GM12878 (cell line): ENCODE results near the gene SYNCRIP. TPM values are rescaled to one million over a fixed set of nuclear protein-coding genes. Genes with fewer than 3 reads are reported as not detected.

Experiments
- ATAC-seq: fragments of 200-7000 bp; cut with Tn5 transposase; 3 replicates; pipeline ENCODE4 v1.9.1; 2020; ENCODE audit warnings: mild to moderate bottlenecking, moderate library complexity
- BruUV-seq: library from RNA; stranded (reverse); fragments of 400-500 nt; replicated peaks from 2 replicates; lab custom pipeline; 2021; lab: Mats Ljungman, UMichigan
- CTCF ChIA-PET: fragments of 300-600 bp; sonication (Branson Sonifier 250); formaldehyde crosslinking; extraction: SDS; loops from one replicate; lab custom pipeline; 2021; ENCODE audit warnings: inconsistent platforms; lab: Yijun Ruan, JAX
- POLR2A ChIA-PET: fragments of 350-600 bp; formaldehyde crosslinking; extraction: SDS; loops from one replicate; lab custom pipeline; 2021; ENCODE audit warnings: inconsistent platforms; lab: Charles Lee
- RAD21 ChIA-PET: fragments of 300-600 bp; sonication (Branson Sonifier 250); formaldehyde crosslinking; loops from one replicate; lab custom pipeline; 2023; ENCODE audit warnings: antibody characterized with exemption; ENCODE audit not compliant: unreplicated experiment; lab: Charles Lee
- SMC1A ChIA-PET: fragments of 300-600 bp; sonication (Branson Sonifier 250); formaldehyde crosslinking; loops from one replicate; lab custom pipeline; 2023; ENCODE audit not compliant: unreplicated experiment, uncharacterized antibody; lab: Charles Lee
- DNase-seq: peaks from one replicate; pipeline ENCODE4 v3.0.0-alpha.2; 2011; ENCODE audit warnings: low read depth, low spot score
- FAIRE-seq: peaks from 3 replicates; lab custom pipeline; 2011; peaks lifted over from hg19 to GRCh38; lab: Jason Lieb, UNC
- H2AFZ ChIP-seq: 2 replicates; pipeline ENCODE4 v1.6.0; 2011; ENCODE audit warnings: low read depth, low read length, control low read depth; ENCODE audit not compliant: control insufficient read depth
- H3K27ac ChIP-seq: 2 replicates; pipeline ENCODE4 v1.5.1; 2011; ENCODE audit warnings: control low read depth; ENCODE audit not compliant: control insufficient read depth, insufficient read depth
- H3K27me3 ChIP-seq, 2 experiments: replicated peaks in 1 of 2; 2 replicates each; pipeline versions ENCODE4 v1.6.0 to v1.6.1; 2011; ENCODE audit warnings: low read length in 1 of 2; ENCODE audit not compliant: control insufficient read depth in 2 of 2, insufficient read depth in 2 of 2
- H3K36me3 ChIP-seq, 2 experiments: 2 replicates each; pipeline ENCODE4 v1.5.1; 2011; ENCODE audit warnings: low read length in 1 of 2; ENCODE audit not compliant: control insufficient read depth in 2 of 2, insufficient read depth in 2 of 2
- H3K4me1 ChIP-seq: 2 replicates; pipeline ENCODE4 v1.6.1; 2011; ENCODE audit warnings: mild to moderate bottlenecking, low read length, moderate library complexity, mixed read lengths; ENCODE audit not compliant: control insufficient read depth, insufficient read depth
- H3K4me2 ChIP-seq: 2 replicates; pipeline ENCODE4 v1.6.0; 2011; ENCODE audit warnings: control low read depth; ENCODE audit not compliant: control insufficient read depth, insufficient read depth
- H3K4me3 ChIP-seq: fragments of 200-600 bp; sonication (generic); 2 replicates; pipeline ENCODE4 v1.5.1; 2016
- H3K79me2 ChIP-seq: 2 replicates; pipeline ENCODE4 v1.6.0; 2011; ENCODE audit warnings: low read length; ENCODE audit not compliant: control insufficient read depth, insufficient read depth
- H3K9ac ChIP-seq: 2 replicates; pipeline ENCODE4 v1.8.0; 2011; ENCODE audit warnings: low read length, control low read depth, mixed read lengths; ENCODE audit not compliant: control insufficient read depth, insufficient read depth
- H3K9me3 ChIP-seq: replicated peaks from 3 replicates; pipeline ENCODE4 v1.5.1; 2011; ENCODE audit warnings: mild to moderate bottlenecking, low read length; ENCODE audit not compliant: control insufficient read depth, insufficient read depth
- H4K20me1 ChIP-seq: 2 replicates; pipeline ENCODE4 v1.6.0; 2011; ENCODE audit not compliant: control insufficient read depth, insufficient read depth
- CHD4 ChIP-seq: fragments of 200-600 bp; sonication (generic); IDR thresholded peaks from 2 replicates; pipeline ENCODE4 v1.6.1; 2016; ENCODE audit warnings: mild to moderate bottlenecking
- CREM ChIP-seq: IDR thresholded peaks from 2 replicates; pipeline ENCODE4 v1.6.1; 2014; ENCODE audit warnings: antibody characterized with exemption, low read depth
- FOXM1 ChIP-seq: IDR thresholded peaks from 2 replicates; pipeline ENCODE4 v1.6.1; 2012; ENCODE audit warnings: low read depth, mild to moderate bottlenecking, inconsistent platforms, low read length, moderate library complexity
- IRF4 ChIP-seq: IDR thresholded peaks from 2 replicates; pipeline ENCODE4 v1.6.1; 2011; ENCODE audit warnings: low read depth, low read length
- KDM1A ChIP-seq: fragments of 200-600 bp; sonication (generic); IDR thresholded peaks from 2 replicates; pipeline ENCODE4 v1.6.1; 2016; ENCODE audit warnings: borderline replicate concordance
- MEF2B ChIP-seq: fragments of 450-650 bp; IDR thresholded peaks from 2 replicates; pipeline ENCODE4 v1.6.1; 2018; ENCODE audit warnings: mild to moderate bottlenecking, moderate library complexity; ENCODE audit not compliant: partially characterized antibody, poor library complexity, severe bottlenecking
- NR2C2 ChIP-seq: IDR thresholded peaks from 2 replicates; pipeline ENCODE4 v1.6.1; 2011; ENCODE audit warnings: borderline replicate concordance, low read depth; ENCODE audit not compliant: control insufficient read depth, insufficient read length
- POLR2AphosphoS2 ChIP-seq: IDR thresholded peaks from 2 replicates; pipeline ENCODE4 v1.6.1; 2011; ENCODE audit warnings: low read depth, mild to moderate bottlenecking, low read length, improper control_type of control experiment, moderate library complexity
- RUNX3 ChIP-seq: IDR thresholded peaks from 2 replicates; pipeline ENCODE4 v1.6.1; 2012; ENCODE audit warnings: low read length, inconsistent platforms
- SMAD5 ChIP-seq: IDR thresholded peaks from 2 replicates; pipeline ENCODE4 v1.6.1; 2016; ENCODE audit warnings: antibody characterized with exemption, low read depth
- SREBF1 ChIP-seq: IDR thresholded peaks from 2 replicates; pipeline ENCODE4 v1.6.1; 2012; ENCODE audit warnings: mild to moderate bottlenecking, low read length
- TBL1XR1 ChIP-seq: IDR thresholded peaks from 2 replicates; pipeline ENCODE4 v1.6.1; 2012; ENCODE audit warnings: low read depth, low read length, improper control_type of control experiment
- TCF3 ChIP-seq: IDR thresholded peaks from 2 replicates; pipeline ENCODE4 v1.6.1; 2012; ENCODE audit warnings: low read depth, mild to moderate bottlenecking, low read length, borderline replicate concordance; ENCODE audit not compliant: insufficient read depth
- ZNF217 ChIP-seq: fragments of 450-650 bp; IDR thresholded peaks from 2 replicates; pipeline ENCODE4 v1.6.1; 2017; ENCODE audit warnings: antibody characterized with exemption, mild to moderate bottlenecking
- WGBS: methylation state at CpG from one replicate; pipeline ENCODE4 v1.1.6; 2016; ENCODE audit warnings: low lambda C conversion rate; ENCODE audit not compliant: insufficient replicate concordance, insufficient coverage; ENCODE audit errors: missing lambda C conversion rate; 5-methylcytosine and 5-hydroxymethylcytosine counted together
- in situ Hi-C: fragments of 300-500 bp; cut with MboI; formaldehyde crosslinking; loops from 9 replicates; pipeline ENCODE4 v1.14.3; 2018; ENCODE audit warnings: mixed read lengths
- intact Hi-C: fragments of 100-400 bp; cut with micrococcal nuclease; formaldehyde crosslinking; loops from one replicate; pipeline ENCODE4 v1.14.2; 2022; ENCODE audit not compliant: unreplicated experiment
- polyA plus RNA-seq, 11 experiments: library from polyadenylated mRNA; depleted of rRNA in 4 of 11; unstranded in 6 of 11; stranded (reverse) in 5 of 11; fragments of >200 nt; fragmentation: Nextera tagmentation in 4 of 11; fragmentation: Illumina TruSeq in 1 of 11; extraction: Ambion mirVana in 4 of 11; extraction: Trizol in 1 of 11; gene quantifications; 1 replicate in 1 of 11; 2 replicates in 10 of 11; pipeline versions ENCODE4 v1.2.1 to v1.2.3, GENCODE V29; 2011 to 2016; ENCODE audit warnings: inconsistent platforms in 2 of 11, missing spikeins in 2 of 11, low read depth in 1 of 11
- total RNA-seq, 4 experiments: library from RNA; depleted of rRNA in 3 of 4; stranded (reverse); fragments of >200 nt in 3 of 4; fragmentation: Illumina TruSeq in 1 of 4; extraction: Trizol in 1 of 4; gene quantifications; 2 replicates each; pipeline versions ENCODE4 v1.2.1 to v1.2.3, GENCODE V29; 2013 to 2021
- TF ChIP-seq, protein P1 (sequence below): IDR thresholded peaks from 2 replicates; pipeline ENCODE4 v1.6.1; 2012; ENCODE audit warnings: low read depth, low read length, improper control_type of control experiment
- TF ChIP-seq, protein P2 (sequence below): IDR thresholded peaks from 2 replicates; pipeline ENCODE4 v1.6.1; 2011; ENCODE audit warnings: borderline replicate concordance, low read depth, mild to moderate bottlenecking, moderate library complexity, mixed read lengths, low read length; ENCODE audit not compliant: insufficient read depth; ENCODE audit errors: extremely low read length
- TF ChIP-seq, protein P3 (sequence below): IDR thresholded peaks from 2 replicates; pipeline ENCODE4 v1.6.1; 2012; ENCODE audit warnings: low read depth, low read length, improper control_type of control experiment

SYNCRIP gene
- total and polyA plus RNA-seq, 10 of the 15 experiments (the other 5 are each of a cell fraction or from before 2014, with no cell fraction given), result 28.4 to 255 (median 131) TPM

DNA sequence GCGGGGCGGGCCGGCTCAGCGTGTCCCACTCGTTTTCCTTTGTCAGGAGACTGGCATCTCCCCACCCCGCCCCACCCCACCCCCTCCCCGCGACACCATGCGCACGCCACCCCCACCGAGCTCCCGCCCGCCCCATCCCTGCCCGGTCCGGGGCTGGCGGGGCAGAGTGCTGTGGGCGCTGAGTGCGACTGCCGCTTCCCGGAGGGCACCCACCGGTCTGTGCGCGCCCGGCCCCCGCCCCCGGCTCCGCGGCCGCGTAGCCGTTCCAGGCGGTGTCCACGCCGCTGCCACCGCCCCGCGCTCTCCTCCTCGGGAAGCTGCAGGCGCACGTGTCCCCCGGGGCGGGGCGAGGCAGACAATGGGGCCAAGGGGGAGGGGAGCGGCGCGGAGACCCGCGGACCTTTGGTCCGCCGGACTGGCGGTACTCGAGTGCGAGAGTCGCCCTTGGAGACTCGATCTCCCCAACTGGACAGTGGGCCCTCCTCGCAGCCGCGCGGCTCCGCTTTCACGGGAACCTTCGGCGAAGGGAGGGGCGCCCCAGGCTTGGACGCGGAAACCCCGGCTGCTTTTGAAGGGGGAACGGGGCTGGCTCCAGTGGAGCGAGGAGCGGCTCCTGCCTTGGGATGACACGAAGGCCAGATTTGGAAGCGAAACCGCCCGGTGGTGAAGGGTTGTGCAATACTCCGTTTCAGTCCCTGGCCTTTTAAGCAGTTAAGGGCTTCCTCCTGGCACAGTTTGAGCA lies 1.0 kb upstream of the SYNCRIP start (continued):
- TF ChIP-seq, protein P1, sequence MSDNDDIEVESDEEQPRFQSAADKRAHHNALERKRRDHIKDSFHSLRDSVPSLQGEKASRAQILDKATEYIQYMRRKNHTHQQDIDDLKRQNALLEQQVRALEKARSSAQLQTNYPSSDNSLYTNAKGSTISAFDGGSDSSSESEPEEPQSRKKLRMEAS, result peak; percentile 81
- TF ChIP-seq ZNF217 (0 out of 2 replicates have a peak, but pooled peaks have one; percentile 52), TBL1XR1 (0 out of 2 replicates have a peak, but pooled peaks have one; percentile 45), KDM1A (no peak), MEF2B (peak; percentile 83), NR2C2 (no peak), CHD4 (no peak), RUNX3 (peak; percentile 92)

DNA sequence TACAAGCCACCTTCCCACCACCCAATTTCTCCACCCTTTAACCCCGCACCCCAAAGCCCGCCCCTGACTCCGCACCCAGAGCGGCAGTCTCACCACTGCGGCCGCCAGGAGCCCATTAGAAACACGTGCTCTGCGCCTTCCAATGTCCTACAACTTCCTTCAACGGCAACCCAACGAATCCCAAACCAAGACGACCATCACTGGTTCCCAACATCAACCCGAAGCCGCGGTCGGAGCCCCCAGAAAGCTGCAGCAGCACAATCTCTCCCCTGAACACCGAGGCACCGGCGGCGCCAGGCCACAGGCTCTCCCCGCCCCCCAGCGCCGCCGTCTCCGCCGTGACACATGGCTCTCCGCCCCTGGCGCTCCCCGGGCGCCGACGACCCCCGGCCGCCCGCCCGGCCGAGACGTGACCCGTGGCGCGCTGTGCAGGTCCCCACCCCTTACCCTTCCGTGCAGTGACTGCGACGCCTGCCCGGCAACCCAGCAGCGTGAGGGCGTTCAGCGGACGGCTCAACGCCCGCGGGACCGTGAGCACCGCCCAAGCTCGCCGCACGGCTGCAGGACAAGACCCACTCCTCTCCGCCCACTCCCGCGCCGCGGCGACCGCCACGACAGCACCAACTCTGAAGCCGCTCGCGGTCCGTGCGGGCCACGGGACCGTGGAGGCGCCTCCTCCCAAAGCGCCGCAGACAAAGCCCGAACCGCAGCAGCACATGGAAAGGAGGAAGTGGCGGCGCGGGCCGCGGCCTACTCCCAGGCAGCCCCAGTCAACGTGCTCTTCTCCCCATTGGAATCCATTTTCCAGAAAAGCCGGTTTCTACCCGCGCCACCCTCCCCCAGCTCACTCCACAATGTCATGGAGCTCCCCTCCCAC lies 551 bp downstream of the SYNCRIP start:
- Histone ChIP-seq H3K9ac (peak overlapping the region; percentile 98), H2AFZ (peak overlapping the region; percentile 59), H3K27ac (peak overlapping the region; percentile 98), H3K36me3 (peaks cover 0 to 17% of the 10 kb centered on the region in 2 experiments), H3K4me1 (no peaks in the 10 kb centered on the region), H3K4me3 (peak overlapping the region; percentile 86), H3K4me2 (peak overlapping the region; percentile 66; the same call in 1 of the 2 replicates), H4K20me1 (peaks cover 5% of the 10 kb centered on the region; the same call in 1 of the 2 replicates), H3K9me3 (peaks cover 2% of the 10 kb centered on the region; the same call in 2 of the 3 replicates), H3K27me3 (no peaks in the 10 kb centered on the region), H3K79me2 (peaks cover 58% of the 10 kb centered on the region)
- POLR2A ChIA-PET, result interaction anchor here (0.7 to 10.8 kb wide), 7 partner anchors 10 to 242 kb away, joined by 3 to 192 read pairs (median 6); partner anchors contain the start of gene SNX14
- BruUV-seq, result no TSS peak
- SMC1A ChIA-PET, result interaction anchor here (1.0 to 4.8 kb wide), 9 partner anchors 28 to 192 kb away, joined by 3 to 103 read pairs (median 6); partner anchors contain the start of gene NT5E
- in situ Hi-C loops (loop anchor here (5.0 to 25.0 kb wide), 2 partner anchors 35 to 1520 kb away; partner anchors contain the start of gene ZNF292), intact Hi-C loops (loop anchor here (2.0 kb wide), 1 partner anchor 47 kb away; no protein-coding TSS in a partner anchor)
- no peak for DNase-seq
- no peak for FAIRE-seq
- RAD21 ChIA-PET, result interaction anchor here (0.9 to 8.3 kb wide), 5 partner anchors 28 to 192 kb away, joined by 3 to 125 read pairs (median 11); partner anchors contain the start of genes NT5E and SNX14
- CTCF ChIA-PET, result interaction anchor here (1.6 to 4.4 kb wide), 3 partner anchors 11 to 35 kb away, joined by 4 to 44 read pairs (median 11); no protein-coding TSS in a partner anchor
- ATAC-seq, result peak; percentile 20
- under 1% methylated on average over 85 of the region's 85 CpGs for WGBS
- TF ChIP-seq TCF3 (no peak), POLR2AphosphoS2 (peak; percentile 68; the same call in 1 of the 2 replicates), FOXM1 (no peak), IRF4 (no peak), CREM (0 out of 2 replicates have a peak, but pooled peaks have one; percentile 17), RUNX3 (peak; percentile 11; the same call in 1 of the 2 replicates), SREBF1 (no peak), ZNF217 (no peak), SMAD5 (no peak)
- TF ChIP-seq, protein P2, sequence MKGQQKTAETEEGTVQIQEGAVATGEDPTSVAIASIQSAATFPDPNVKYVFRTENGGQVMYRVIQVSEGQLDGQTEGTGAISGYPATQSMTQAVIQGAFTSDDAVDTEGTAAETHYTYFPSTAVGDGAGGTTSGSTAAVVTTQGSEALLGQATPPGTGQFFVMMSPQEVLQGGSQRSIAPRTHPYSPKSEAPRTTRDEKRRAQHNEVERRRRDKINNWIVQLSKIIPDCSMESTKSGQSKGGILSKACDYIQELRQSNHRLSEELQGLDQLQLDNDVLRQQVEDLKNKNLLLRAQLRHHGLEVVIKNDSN, result no peak
- TF ChIP-seq, protein P3, sequence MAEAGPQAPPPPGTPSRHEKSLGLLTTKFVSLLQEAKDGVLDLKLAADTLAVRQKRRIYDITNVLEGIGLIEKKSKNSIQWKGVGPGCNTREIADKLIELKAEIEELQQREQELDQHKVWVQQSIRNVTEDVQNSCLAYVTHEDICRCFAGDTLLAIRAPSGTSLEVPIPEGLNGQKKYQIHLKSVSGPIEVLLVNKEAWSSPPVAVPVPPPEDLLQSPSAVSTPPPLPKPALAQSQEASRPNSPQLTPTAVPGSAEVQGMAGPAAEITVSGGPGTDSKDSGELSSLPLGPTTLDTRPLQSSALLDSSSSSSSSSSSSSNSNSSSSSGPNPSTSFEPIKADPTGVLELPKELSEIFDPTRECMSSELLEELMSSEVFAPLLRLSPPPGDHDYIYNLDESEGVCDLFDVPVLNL, result no peak
